Kidney (tissue), 14 donors: ENCODE data around the gene WDR48. TPM values are rescaled to one million over a fixed set of nuclear protein-coding genes. Genes with fewer than 3 reads are reported as not detected.

Experiments
- DNase-seq, 5 donors: peaks; one replicate each; pipeline ENCODE4 v3.0.0-alpha.2; 2013 to 2020
- FAIRE-seq: peaks from 2 replicates; lab custom pipeline; 2012; peaks lifted over from hg19 to GRCh38; lab: Jason Lieb, UNC
- H3K27ac ChIP-seq, 2 donors: one replicate each; pipeline ENCODE4 v1.7.0; 2013; ENCODE audit warnings: low read depth in 2 of 2, low read length in 2 of 2, inconsistent platforms in 1 of 2
- H3K27me3 ChIP-seq: one replicate; pipeline ENCODE4 v1.7.1; 2013; ENCODE audit warnings: low read length, inconsistent platforms; ENCODE audit not compliant: control insufficient read depth, insufficient read depth
- H3K36me3 ChIP-seq, 3 donors: one replicate each; pipeline versions ENCODE4 v1.7.0 to v1.7.1; 2013; ENCODE audit warnings: low read length in 3 of 3, control low read depth in 1 of 3, inconsistent platforms in 1 of 3; ENCODE audit not compliant: insufficient read depth in 3 of 3, control insufficient read depth in 2 of 3
- H3K4me1 ChIP-seq, 3 donors: one replicate each; pipeline versions ENCODE4 v1.7.0 to v1.7.1; 2013; ENCODE audit warnings: low read length in 3 of 3, inconsistent platforms in 1 of 3, low read depth in 1 of 3; ENCODE audit not compliant: control insufficient read depth in 2 of 3, insufficient read depth in 2 of 3
- H3K4me3 ChIP-seq, 3 donors: one replicate each; pipeline versions ENCODE4 v1.7.0 to v1.8.1; 2013; ENCODE audit warnings: low read length in 3 of 3, control low read depth in 1 of 3, inconsistent platforms in 1 of 3
- H3K9ac ChIP-seq, 3 donors: one replicate each; pipeline versions ENCODE4 v1.7.0 to v1.7.1; 2013; ENCODE audit warnings: low read length in 3 of 3, control low read depth in 1 of 3, inconsistent platforms in 1 of 3
- H3K9me3 ChIP-seq, 3 donors: one replicate each; pipeline versions ENCODE4 v1.7.0 to v1.7.1; 2013; ENCODE audit warnings: low read length in 3 of 3, control low read depth in 1 of 3, inconsistent platforms in 1 of 3; ENCODE audit not compliant: control insufficient read depth in 2 of 3, insufficient read depth in 1 of 3
- CTCF ChIP-seq: IDR thresholded peaks from 3 replicates; pipeline ENCODE4 v1.5.1; 2012; ENCODE audit warnings: mild to moderate bottlenecking, moderate library complexity, borderline replicate concordance; ENCODE audit not compliant: insufficient read depth; ENCODE audit errors: extremely low read depth
- intact Hi-C: fragments of 100-400 bp; cut with DNase I; formaldehyde crosslinking; loops from one replicate; pipeline ENCODE4 v1.11.1; 2022
- polyA plus RNA-seq: library from polyadenylated mRNA; stranded (reverse); fragments of 350-450 nt; fragmentation: Illumina TruSeq; extraction: RNeasy Lipid Tissue Mini Kit (QIAGEN cat#74804); gene quantifications from one replicate; pipeline ENCODE4 v1.2.3, GENCODE V29; 2014; ENCODE audit warnings: low read depth, low replicate concordance; ENCODE audit not compliant: insufficient read depth
- total RNA-seq: library from RNA; stranded (reverse); fragmentation: NEBNext Ultra II Directional; extraction: Animal tissue kit (Norgen Biotek cat#: 25700); gene quantifications from one replicate; pipeline ENCODE4 v1.2.1, GENCODE V29; 2021
- donor health status: control.
- donor health status: control.
- donor health status: control.
- donor health status: control.
- donor health status: control.
- donor health status: DM: yes; HTN: yes; CAD: no.
- donor health status: Normal renal cell carcinoma (clear cell type).

WDR48 gene
- total and polyA plus RNA-seq, 2 donors from 2014 or later = 21.0 to 48.3 TPM

- peak; percentile 92 to 97 (median 95) for DNase-seq
These were observed 55.8 kb downstream of the WDR48 start, which contains the start of the genes GORASP1 and TTC21A for GRCh38 chr3:39107388-39108199. TSS of gene GORASP1 (minus strand) at chr3:39107627. CDS start at chr3:39107541, 86 bp downstream. TSS of gene TTC21A (plus strand) at chr3:39107680. CDS start at chr3:39107838, 158 bp downstream.

GRCh38 chr3:39108200-39108710 is 56.4 kb downstream of the WDR48 start:
- H3K27me3 ChIP-seq = no peaks in the 10 kb centered on the region
- DNase-seq (no peak), FAIRE-seq (no peak)
- H3K27ac ChIP-seq = peak overlapping the region; percentile 23 to 87
- peaks cover 0 to 7% (median 2%) of the 10 kb centered on the region in 3 donors for H3K36me3 ChIP-seq
- intact Hi-C loops = no loop called here
- H3K9me3 ChIP-seq = no peaks in the 10 kb centered on the region
- peak overlapping the region in 2 of 3 donors; percentile 52 to 93 for H3K9ac ChIP-seq
- peaks cover 0 to 30% (median 13%) of the 10 kb centered on the region in 3 donors for H3K4me1 ChIP-seq
- H3K4me3 ChIP-seq = peak overlapping the region; percentile 66 to 96 (median 81)
- no peak for TF ChIP-seq CTCF

More at GRCh38 chr3:39107388-39108199, 55.8 kb downstream of the WDR48 start, which contains the start of the genes GORASP1 and TTC21A:
- no peak for FAIRE-seq
- Histone ChIP-seq H3K9me3 (no peaks in the 10 kb centered on the region), H3K27me3 (no peaks in the 10 kb centered on the region), H3K9ac (peak within 1 kb of the TSS; percentile 67 to 93 (median 74)), H3K36me3 (peaks cover 0 to 7% (median 2%) of the 10 kb centered on the region in 3 donors), H3K4me3 (peak within 1 kb of the TSS; percentile 66 to 96 (median 81)), H3K4me1 (peaks cover 0 to 30% (median 13%) of the 10 kb centered on the region in 3 donors), H3K27ac (peak within 1 kb of the TSS; percentile 84 to 87)
- no peak for TF ChIP-seq CTCF
- intact Hi-C loops = no loop called here

GRCh38 chr3:39109086-39109485 is 57.3 kb downstream of the WDR48 start:
- no peaks in the 10 kb centered on the region for H3K9me3 ChIP-seq
- H3K9ac ChIP-seq = no peak overlapping the region
- no peak overlapping the region for H3K27ac ChIP-seq
- peaks cover 0 to 7% (median 2%) of the 10 kb centered on the region in 3 donors for H3K36me3 ChIP-seq
- no peaks in the 10 kb centered on the region for H3K27me3 ChIP-seq
- H3K4me1 ChIP-seq = peaks cover 0 to 27% (median 13%) of the 10 kb centered on the region in 3 donors
- intact Hi-C loops = no loop called here
- FAIRE-seq (no peak), DNase-seq (no peak)
- no peak overlapping the region for H3K4me3 ChIP-seq
- TF ChIP-seq CTCF = no peak
